Measurements from ENCODE around the gene CD6.

CD6 gene

DNA sequence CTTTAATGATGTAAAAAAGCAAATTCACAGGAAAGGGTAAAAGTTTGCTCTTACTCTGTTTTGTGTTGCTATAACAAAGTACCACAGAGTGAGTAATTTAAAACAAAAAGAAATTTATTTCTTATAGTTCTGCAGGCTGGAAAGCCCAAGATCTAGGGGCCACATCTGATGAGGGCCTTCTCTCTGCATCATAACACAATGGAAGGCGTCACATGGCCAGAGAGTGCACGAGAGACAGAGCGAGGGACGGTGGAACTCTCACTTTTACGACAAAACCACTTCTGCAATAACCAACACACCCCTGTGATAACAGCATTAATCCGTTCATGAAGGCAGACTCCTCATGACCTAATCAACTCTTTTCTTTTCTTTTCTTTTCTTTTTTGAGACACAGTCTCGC is 31.1 kb downstream of the CD6 start:
- DNase-seq (ENCODE audit: low read depth) = no peak
- TF ChIP-seq CTCF (conservative IDR thresholded peaks at IDR 0.05; ENCODE audit: control insufficient read depth, insufficient read depth, low read depth, low read length) = no peak
- no peak overlapping the region for H3K4me3 ChIP-seq (ENCODE audit: control insufficient read depth, low read depth, low read length)

GRCh38 chr11:61004180-61004611 is 32.7 kb downstream of the CD6 start:
- peak; percentile 30 for DNase-seq (ENCODE audit: low read depth)

DNA sequence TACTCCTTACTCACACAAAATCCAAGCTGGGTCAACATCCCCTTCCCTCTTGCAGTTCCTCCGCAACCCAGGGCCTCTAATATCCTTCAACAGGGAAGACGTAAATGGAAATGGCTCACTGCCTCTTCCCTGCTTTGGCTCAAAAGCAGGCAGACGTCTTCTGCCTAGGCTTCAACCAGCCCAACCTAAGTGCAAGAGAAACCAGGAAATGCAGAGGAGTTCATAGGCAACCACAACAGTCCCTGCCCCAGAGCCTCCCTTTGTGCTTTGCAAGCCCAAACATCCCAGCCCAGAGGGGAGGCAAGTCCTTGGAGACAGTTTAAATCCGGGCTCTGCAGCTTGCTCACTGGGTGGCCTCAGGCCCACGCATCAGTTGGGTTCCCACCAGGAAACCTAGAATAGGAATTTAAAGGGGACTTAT is 33.3 kb downstream of the CD6 start:
- no peak for TF ChIP-seq CTCF (conservative IDR thresholded peaks at IDR 0.05; ENCODE audit: control insufficient read depth, insufficient read depth, low read depth, low read length)
- H3K4me3 ChIP-seq (ENCODE audit: control insufficient read depth, low read depth, low read length) = no peak overlapping the region
- no peak for DNase-seq (ENCODE audit: low read depth)

More at GRCh38 chr11:61004180-61004611, 32.7 kb downstream of the CD6 start:
- TF ChIP-seq CTCF (conservative IDR thresholded peaks at IDR 0.05; ENCODE audit: control insufficient read depth, insufficient read depth, low read depth, low read length) = no peak
- no peak overlapping the region for H3K4me3 ChIP-seq (ENCODE audit: control insufficient read depth, low read depth, low read length)

GRCh38 chr11:61007383-61007955 is 36.0 kb downstream of the CD6 start:
- DNase-seq (ENCODE audit: low read depth) = no peak
- no peak for TF ChIP-seq CTCF (conservative IDR thresholded peaks at IDR 0.05; ENCODE audit: control insufficient read depth, insufficient read depth, low read depth, low read length)
- H3K4me3 ChIP-seq (ENCODE audit: control insufficient read depth, low read depth, low read length) = no peak overlapping the region

DNA sequence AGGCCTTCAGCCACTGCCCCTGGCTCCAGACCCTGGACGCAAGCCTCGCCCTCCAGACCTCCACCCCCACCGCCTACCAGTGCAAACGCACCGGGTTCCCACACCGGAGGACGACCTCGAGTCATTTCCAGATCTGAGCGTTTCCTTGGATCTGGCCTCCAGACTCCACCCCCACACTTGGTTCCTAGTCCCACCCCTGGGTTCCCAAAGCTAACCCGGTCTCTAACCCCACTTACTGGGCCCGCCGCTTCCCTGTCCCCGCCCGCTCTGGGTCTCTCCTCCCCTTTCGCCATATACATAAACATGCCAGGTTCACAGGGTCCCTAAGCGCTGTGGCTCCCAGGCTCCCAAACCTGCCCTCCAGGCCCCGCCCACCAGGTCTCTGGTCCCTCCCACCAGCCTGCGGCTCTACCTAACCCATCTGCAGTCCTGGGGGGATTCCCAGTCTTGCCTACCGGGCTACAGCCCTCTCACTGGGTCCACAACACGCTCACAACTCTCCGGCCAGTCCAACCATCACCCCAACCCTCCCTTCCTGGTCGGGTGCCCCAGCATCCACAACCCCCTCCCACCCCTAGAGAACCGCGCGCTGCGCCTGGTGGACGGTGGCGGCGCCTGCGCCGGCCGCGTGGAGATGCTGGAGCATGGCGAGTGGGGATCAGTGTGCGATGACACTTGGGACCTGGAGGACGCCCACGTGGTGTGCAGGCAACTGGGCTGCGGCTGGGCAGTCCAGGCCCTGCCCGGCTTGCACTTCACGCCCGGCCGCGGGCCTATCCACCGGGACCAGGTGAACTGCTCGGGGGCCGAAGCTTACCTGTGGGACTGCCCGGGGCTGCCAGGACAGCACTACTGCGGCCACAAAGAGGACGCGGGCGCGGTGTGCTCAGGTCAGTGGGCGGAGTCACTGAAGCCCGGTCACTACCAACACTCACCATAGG is 36.7 kb downstream of the CD6 start:
- no peak overlapping the region for H3K4me3 ChIP-seq (ENCODE audit: control insufficient read depth, low read depth, low read length)
- no peak for TF ChIP-seq CTCF (conservative IDR thresholded peaks at IDR 0.05; ENCODE audit: control insufficient read depth, insufficient read depth, low read depth, low read length)
- DNase-seq (ENCODE audit: low read depth) = no peak

DNA sequence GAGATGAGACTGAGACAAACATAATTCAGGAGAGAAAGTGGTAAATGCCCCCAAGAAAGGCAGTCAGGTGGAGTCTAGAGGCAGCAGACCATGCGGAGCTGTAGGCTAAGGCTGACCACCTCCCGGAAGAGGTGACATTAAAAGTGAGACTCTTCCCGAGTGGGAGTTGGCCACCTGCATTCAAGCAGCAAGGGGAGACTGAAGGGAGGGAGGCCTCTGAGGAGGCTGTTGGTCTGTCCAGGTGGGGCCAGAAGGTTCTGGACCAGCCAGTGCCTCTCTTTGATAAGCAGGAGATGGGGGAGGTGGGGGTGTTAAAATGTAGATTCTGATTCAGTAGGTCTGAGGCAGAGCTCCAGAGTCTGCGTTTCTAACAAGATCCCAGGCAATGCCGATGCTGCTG is 37.5 kb downstream of the CD6 start:
- DNase-seq (ENCODE audit: low read depth) = no peak
- H3K4me3 ChIP-seq (ENCODE audit: control insufficient read depth, low read depth, low read length) = no peak overlapping the region
- no peak for TF ChIP-seq CTCF (conservative IDR thresholded peaks at IDR 0.05; ENCODE audit: control insufficient read depth, insufficient read depth, low read depth, low read length)
